Inflammatory macrophage treated with lipopolysaccharide for 1 hour (primary cell): ENCODE results near the gene CD4.

Experiments used
- DNase-seq, 2 donors: peaks; one replicate each; pipeline ENCODE4 v3.0.0-alpha.2; 2020 to 2022

The CD4 gene

GRCh38 chr12:6830286-6830890 is 41.1 kb downstream of the CD4 start:
- DNase-seq = no peak

- no peak for DNase-seq
Measured at GRCh38 chr12:6830999-6831398, 41.7 kb downstream of the CD4 start.

GRCh38 chr12:6831450-6831995 is 42.2 kb downstream of the CD4 start:
- no peak for DNase-seq

GRCh38 chr12:6832125-6832524 is 42.8 kb downstream of the CD4 start:
- DNase-seq = no peak

DNA sequence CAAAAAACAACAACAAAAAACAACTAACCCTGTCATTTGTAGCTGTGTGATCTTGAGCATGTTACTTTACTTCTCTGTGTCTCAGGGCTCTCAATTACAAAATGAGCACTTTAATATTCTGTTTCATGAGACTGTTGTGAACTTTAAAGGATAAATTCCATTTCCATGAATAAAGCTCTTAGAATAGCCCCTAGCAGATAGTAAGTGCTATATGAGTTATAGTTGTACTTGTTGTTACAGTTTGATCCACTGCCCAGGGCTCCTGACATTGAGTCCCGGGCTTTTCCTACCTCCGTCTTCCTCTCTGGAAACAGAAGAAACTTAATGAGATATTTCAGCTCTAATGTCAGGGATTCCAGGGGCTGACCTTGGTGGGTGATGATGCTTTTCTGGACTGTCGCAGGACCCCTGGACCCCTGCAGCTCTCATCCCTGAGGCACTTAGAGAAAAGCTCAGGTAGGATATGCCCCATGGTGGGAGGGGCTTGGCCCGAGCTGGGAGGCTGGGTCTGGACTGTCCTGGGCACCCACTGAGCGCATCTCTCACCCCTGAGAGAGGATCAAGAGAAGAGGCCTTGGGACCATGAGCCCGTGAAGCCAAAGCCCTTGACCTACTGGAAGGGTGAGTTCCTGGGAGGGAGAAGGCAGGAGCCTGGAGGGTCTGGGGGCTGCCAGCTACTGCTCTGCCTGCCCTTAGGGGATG is 44.0 kb downstream of the CD4 start:
- no peak for DNase-seq

DNA sequence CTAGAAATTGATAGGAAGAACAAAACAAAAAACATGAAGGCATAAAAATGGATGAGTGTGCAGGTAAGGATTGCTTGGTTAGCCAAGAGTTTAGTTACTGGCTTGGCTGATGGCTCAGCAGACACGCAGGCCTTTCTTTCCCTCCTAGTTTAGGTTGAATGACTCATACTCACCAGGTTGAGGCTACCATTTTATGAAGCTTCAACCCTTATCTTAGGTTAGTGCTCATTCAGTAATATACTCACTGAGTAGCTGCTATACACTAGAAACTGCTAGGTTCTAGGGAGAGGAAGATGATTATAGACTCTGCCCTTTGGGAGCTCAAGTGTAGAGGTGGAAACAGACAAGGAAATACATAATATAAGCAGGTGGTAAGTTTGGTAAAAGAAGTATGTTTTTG is 44.9 kb downstream of the CD4 start:
- no peak for DNase-seq

DNA sequence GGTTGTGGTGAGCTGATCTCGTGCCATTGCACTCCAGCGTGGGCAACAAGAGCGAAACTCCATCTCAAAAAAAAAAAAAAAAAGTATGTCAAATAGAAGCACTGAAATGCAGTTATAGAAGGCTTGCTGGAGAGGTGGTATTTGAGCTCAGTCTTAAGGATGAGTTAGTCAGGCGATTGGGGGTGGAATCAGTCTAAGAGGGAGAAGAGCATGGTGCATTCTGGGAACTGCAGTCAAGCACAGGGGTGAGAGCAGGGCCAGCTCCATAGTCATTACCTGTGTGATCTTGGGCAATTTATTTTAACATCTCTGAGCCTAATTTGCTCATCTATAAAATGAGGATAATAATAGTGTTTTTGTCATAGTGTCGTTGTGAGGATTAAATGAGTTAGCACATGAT is 45.5 kb downstream of the CD4 start:
- no peak for DNase-seq

GRCh38 chr12:6836851-6837250 is 47.5 kb downstream of the CD4 start:
- DNase-seq = no peak

DNA sequence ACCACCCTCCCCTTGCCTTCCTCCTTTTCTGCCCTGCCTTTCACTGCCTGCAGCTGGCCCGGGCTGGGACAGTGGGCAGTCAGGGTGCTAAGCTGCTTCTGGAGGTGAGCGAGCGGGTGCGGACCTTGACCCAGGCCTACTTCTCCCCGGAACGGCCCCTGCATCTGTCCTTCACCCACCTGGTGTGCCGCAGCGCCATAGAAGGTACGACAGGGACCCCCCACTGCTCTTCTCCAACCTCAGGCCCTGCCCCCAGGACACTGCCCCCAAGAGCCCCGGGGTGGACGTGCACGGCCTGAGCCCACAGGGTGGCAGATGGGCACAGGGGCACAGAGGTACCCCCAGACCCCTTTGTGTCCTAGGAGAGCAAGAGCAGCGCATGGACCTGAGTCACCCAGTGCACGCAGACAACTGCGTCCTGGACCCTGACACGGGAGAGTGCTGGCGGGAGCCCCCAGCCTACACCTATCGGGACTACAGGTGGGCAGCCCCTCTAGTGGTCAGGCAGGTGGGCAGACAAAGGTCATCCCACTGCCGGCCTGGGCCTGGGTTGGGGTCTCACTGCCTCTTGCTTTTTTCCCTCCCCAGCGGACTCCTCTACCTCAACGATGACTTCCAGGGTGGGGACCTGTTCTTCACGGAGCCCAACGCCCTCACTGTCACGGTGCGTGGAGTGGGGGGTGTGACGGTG is 48.2 kb downstream of the CD4 start:
- DNase-seq = no peak

DNA sequence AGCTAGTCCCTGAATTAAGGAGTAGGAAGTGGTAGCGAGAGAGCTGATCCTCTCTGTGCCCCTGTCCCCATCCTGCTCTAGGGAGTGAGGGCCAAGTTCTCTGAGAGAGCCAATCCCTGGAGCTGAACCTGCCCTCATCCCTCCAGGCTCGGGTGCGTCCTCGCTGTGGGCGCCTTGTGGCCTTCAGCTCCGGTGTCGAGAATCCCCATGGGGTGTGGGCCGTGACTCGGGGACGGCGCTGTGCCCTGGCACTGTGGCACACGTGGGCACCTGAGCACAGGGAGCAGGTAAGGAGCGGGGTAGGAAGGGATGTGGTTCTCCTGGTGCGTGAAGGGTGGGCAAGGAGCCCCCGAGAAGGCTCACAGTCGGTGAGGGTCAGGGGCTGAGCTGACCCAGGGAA is 49.5 kb downstream of the CD4 start:
- DNase-seq = no peak

DNA sequence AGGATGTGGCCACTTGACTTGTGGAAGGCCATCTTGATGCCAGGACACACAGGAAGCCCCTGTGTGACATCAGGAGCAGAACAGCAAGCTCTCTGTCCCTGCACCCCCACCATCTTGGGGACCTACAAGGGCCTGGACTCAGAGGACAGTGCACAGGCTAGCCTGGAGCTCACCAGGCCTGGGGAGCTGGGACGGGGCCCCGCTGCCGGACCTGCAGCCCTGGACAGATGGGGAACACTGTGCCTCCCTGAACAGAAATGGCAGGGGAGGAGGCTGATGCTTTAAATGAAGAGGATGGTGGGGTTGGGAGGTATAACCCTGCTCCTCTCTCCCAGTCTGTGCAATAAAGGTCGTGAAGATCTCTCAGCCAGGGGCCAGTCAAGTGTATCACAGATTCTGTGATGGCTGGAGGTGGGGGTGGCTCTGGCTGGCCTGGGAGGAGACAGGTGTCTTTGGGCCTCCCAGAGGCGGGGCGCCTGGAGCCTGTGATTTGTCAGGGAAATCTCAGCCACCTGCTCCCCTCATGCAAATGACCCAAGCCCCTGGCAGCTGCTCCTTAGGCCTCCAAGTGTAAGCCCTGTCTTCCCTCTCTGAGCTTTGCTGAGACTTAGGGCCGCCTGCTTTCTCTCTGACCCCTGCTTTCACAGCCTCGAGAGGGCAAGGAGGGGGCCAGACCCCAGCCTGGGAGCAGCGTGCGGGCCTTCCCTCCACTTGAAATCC is 50.3 kb downstream of the CD4 start:
- no peak for DNase-seq

- no peak for DNase-seq
Measured at GRCh38 chr12:6840330-6840729, 51.0 kb downstream of the CD4 start.

GRCh38 chr12:6840761-6841515 is 51.6 kb downstream of the CD4 start, which contains the start of gene GNB3:
Gene GNB3 (plus strand): TSS chr12:6840925. CDS start chr12:6841288, 363 bp downstream.
- no peak for DNase-seq

GRCh38 chr12:6842075-6842474 is 52.7 kb downstream of the CD4 start:
- no peak for DNase-seq

GRCh38 chr12:6843118-6843902 is 54.0 kb downstream of the CD4 start:
- no peak for DNase-seq

DNA sequence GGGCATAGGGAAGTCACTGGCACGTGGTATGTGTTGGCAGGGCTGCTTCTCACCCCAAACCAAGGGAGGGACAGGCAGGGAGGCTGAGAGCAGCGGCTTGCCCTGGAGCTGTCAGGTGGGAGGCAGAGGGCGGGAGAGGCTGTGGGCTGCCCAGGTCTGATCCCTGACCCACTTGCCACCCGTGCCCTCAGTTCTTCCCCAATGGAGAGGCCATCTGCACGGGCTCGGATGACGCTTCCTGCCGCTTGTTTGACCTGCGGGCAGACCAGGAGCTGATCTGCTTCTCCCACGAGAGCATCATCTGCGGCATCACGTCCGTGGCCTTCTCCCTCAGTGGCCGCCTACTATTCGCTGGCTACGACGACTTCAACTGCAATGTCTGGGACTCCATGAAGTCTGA is 56.1 kb downstream of the CD4 start:
- DNase-seq = no peak

DNA sequence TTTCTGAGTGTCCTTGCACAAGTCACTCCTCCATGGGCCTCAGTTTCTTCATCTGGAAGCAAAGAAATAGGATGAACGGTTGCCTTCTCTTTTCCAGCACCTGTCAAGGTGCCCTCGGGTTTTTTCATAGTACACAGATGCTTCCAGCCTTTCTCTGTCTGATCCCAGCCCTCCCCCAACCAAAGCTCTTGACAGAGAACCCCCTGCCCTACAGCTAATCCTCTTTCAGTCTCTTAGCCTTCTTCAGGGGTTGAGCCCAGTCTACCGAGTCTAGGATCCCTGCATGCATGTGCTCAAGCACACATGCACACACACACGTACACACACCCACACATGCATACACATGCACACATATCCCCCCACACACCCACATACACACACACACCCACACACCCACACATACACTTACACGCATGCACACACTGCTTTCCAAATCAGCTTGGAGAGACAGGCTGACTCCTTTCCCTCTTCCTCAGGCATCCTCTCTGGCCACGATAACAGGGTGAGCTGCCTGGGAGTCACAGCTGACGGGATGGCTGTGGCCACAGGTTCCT is 57.1 kb downstream of the CD4 start:
- DNase-seq = no peak

GRCh38 chr12:6847676-6848075 is 58.3 kb downstream of the CD4 start:
- no peak for DNase-seq

DNA sequence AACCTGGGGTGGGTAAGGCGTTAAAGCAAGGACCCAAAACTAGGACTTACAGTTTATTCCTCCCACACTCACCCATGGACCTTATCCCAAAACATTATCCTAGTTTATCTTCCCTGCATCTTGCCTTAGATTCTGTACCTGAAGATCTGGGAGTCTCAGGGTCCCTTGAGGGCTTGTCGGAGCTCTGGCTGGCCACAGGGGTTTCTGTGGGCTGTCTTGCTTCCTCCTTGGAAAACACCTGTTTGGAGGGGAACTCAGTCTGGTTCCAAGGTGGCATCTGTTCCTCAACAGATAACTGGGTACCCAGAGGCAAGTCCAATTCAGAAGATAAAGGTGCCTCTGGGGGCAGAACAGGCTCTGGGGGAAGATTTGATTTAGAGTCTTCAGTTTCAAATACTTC is 60.1 kb downstream of the CD4 start:
- DNase-seq = no peak

- DNase-seq = no peak
Measured at GRCh38 chr12:6849976-6850560, 60.7 kb downstream of the CD4 start.

- DNase-seq = no peak
Measured at GRCh38 chr12:6850796-6851152, 61.4 kb downstream of the CD4 start.
